HepG2 (cell line): Measurements from ENCODE around the gene CLEC16A. TPM values are rescaled to one million over a fixed set of nuclear protein-coding genes. Genes with fewer than 3 reads are reported as not detected.

Experiments
- DNMT1 ChIP-seq: sonication (generic); formaldehyde crosslinking; IDR thresholded peaks from 2 replicates; pipeline ENCODE4 v1.5.1; 2020; ENCODE audit warnings: mild to moderate bottlenecking, missing genetic modification reagents
- GTF3A ChIP-seq: sonication (generic); formaldehyde crosslinking; conservative IDR thresholded peaks from 2 replicates; pipeline ENCODE4 v1.4.0; 2020; ENCODE audit warnings: mild to moderate bottlenecking, missing genetic modification reagents
- HCFC1 ChIP-seq: fragments of 150-350 bp; IDR thresholded peaks from 2 replicates; pipeline ENCODE4 v1.6.1; 2014; ENCODE audit warnings: low read depth, low read length
- HNF4A ChIP-seq: sonication (generic); formaldehyde crosslinking; IDR thresholded peaks from 2 replicates; pipeline ENCODE4 v1.4.0; 2020; ENCODE audit warnings: missing genetic modification reagents
- HOXD1 ChIP-seq: sonication (generic); formaldehyde crosslinking; IDR thresholded peaks from 2 replicates; pipeline ENCODE4 v1.5.0; 2020; ENCODE audit warnings: missing genetic modification reagents
- IKZF4 ChIP-seq: sonication (generic); formaldehyde crosslinking; IDR thresholded peaks from 2 replicates; pipeline ENCODE4 v1.5.1; 2020; ENCODE audit warnings: borderline replicate concordance, mild to moderate bottlenecking, low read depth, missing genetic modification reagents; ENCODE audit errors: not compliant biosample characterization
- KAT7 ChIP-seq: IDR thresholded peaks from 2 replicates; pipeline ENCODE4 v1.6.1; 2018; ENCODE audit warnings: borderline replicate concordance, missing compliant biosample characterization
- MAZ ChIP-seq, 2 experiments: sonication (generic) in 1 of 2; formaldehyde crosslinking in 1 of 2; IDR thresholded peaks; 2 replicates each; pipeline versions ENCODE4 v1.5.0 to v1.6.1; 2012 to 2020; ENCODE audit warnings: low read depth in 2 of 2, mild to moderate bottlenecking in 2 of 2, borderline replicate concordance in 1 of 2, improper control_type of control experiment in 1 of 2, low read length in 1 of 2, missing genetic modification reagents in 1 of 2, moderate library complexity in 1 of 2
- PITX1 ChIP-seq: sonication (generic); formaldehyde crosslinking; IDR thresholded peaks from 2 replicates; pipeline ENCODE4 v1.5.1; 2020; ENCODE audit warnings: mild to moderate bottlenecking, missing genetic modification reagents
- RAD21 ChIP-seq: fragments of 450-650 bp; formaldehyde crosslinking; IDR thresholded peaks from 2 replicates; pipeline ENCODE4 v1.5.0; 2020; ENCODE audit warnings: mild to moderate bottlenecking
- SP1 ChIP-seq, 2 experiments: fragments of 450-650 bp in 1 of 2; sonication (generic) in 1 of 2; formaldehyde crosslinking in 1 of 2; IDR thresholded peaks; 2 replicates each; pipeline versions ENCODE4 v1.4.0 to v1.6.1; 2016 to 2020; ENCODE audit warnings: missing genetic modification reagents in 1 of 2
- ZNF547 ChIP-seq: sonication (generic); formaldehyde crosslinking; IDR thresholded peaks from 2 replicates; pipeline ENCODE4 v1.5.1; 2020; ENCODE audit warnings: mild to moderate bottlenecking, missing genetic modification reagents
- polyA plus RNA-seq, 8 experiments: library from polyadenylated mRNA; depleted of rRNA in 3 of 8; stranded (reverse) in 7 of 8; unstranded in 1 of 8; fragments of >200 nt; fragmentation: Illumina TruSeq in 4 of 8; extraction: Trizol in 4 of 8; gene quantifications; 2 replicates each; pipeline versions ENCODE4 v1.2.1 to v1.2.3, GENCODE V29; 2011 to 2016; ENCODE audit warnings: low read depth in 4 of 8, missing spikeins in 1 of 8, mixed read lengths in 1 of 8; ENCODE audit not compliant: insufficient read depth in 1 of 8
- total RNA-seq, 5 experiments: library from RNA; depleted of rRNA; stranded (reverse); fragments of >200 nt; fragmentation: Illumina TruSeq; extraction: Trizol; gene quantifications; 2 replicates each; pipeline ENCODE4 v1.2.3, GENCODE V29; 2016; ENCODE audit warnings: low read depth in 1 of 5
- TF ChIP-seq, protein P1 (sequence below): sonication (generic); formaldehyde crosslinking; IDR thresholded peaks from 2 replicates; pipeline ENCODE4 v1.4.0; 2020; ENCODE audit warnings: missing genetic modification reagents
- TF ChIP-seq, protein P2 (sequence below), 2 experiments: sonication (generic) in 1 of 2; formaldehyde crosslinking in 1 of 2; IDR thresholded peaks; 2 replicates each; pipeline versions ENCODE4 v1.4.0 to v1.6.1; 2018 to 2020; ENCODE audit warnings: missing genetic modification reagents in 2 of 2, borderline replicate concordance in 1 of 2, low read depth in 1 of 2, mild to moderate bottlenecking in 1 of 2, missing biosample characterization in 1 of 2
- TF ChIP-seq, protein P3 (sequence below): sonication (generic); formaldehyde crosslinking; IDR thresholded peaks from 2 replicates; pipeline ENCODE4 v1.5.1; 2020; ENCODE audit warnings: missing genetic modification reagents, mild to moderate bottlenecking, borderline replicate concordance
- TF ChIP-seq, protein P4 (sequence below): sonication (generic); formaldehyde crosslinking; IDR thresholded peaks from 2 replicates; pipeline ENCODE4 v1.4.0; 2020; ENCODE audit warnings: low read depth, mild to moderate bottlenecking, missing genetic modification reagents
- TF ChIP-seq, protein P5 (sequence below): IDR thresholded peaks from 2 replicates; pipeline ENCODE4 v1.6.1; 2016

The CLEC16A gene
- total and polyA plus RNA-seq, 2 of the 13 experiments (the other 11 are each of a cell fraction or from before 2014, with no cell fraction given) = 8.5 to 10.3 TPM

DNA sequence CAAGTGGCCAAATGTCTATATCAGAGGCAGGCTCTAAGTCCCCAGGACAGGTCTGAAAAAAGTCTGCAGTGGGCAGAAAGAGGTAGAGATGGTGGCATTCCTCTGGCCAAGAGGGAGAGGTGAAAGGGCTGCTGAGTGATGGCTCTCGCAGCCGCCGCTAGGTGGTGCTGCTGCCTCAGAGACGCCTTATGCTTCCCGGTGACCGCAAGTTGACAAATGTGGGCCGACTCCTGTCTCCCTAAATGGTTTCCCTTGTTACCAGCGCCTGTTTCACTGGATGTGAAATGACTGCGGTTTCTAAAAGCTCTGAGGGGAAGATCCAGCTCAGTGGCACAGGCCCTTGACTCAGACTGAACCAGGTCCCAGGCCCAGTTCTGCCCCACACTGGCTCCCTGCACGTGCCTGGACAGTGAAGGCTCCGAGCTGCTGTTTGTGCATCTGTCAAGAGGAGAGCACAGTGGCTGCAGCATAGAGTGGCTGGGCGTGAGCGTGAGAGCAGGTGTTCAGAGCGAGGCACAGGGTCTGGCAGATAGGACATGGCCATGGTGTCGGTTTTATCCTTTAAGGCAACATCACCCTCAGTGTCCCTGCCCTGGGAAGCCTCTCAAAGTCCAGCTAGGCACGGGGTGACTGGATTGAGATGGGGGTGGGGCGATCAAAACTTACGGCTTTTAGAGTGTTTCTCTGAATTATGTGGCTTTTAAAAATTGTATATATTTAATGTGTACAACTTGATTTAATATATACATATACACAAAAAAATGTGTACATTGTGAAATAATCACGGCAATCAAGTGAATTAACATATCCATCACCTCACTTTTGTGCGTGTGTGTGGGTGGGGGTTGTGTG lies 19.9 kb downstream of the CLEC16A start (continued):
- 0 out of 2 replicates have a peak, but pooled peaks have one; percentile 43 for TF ChIP-seq HOXD1 (CRISPR knock-in tag)
- TF ChIP-seq, protein P1, sequence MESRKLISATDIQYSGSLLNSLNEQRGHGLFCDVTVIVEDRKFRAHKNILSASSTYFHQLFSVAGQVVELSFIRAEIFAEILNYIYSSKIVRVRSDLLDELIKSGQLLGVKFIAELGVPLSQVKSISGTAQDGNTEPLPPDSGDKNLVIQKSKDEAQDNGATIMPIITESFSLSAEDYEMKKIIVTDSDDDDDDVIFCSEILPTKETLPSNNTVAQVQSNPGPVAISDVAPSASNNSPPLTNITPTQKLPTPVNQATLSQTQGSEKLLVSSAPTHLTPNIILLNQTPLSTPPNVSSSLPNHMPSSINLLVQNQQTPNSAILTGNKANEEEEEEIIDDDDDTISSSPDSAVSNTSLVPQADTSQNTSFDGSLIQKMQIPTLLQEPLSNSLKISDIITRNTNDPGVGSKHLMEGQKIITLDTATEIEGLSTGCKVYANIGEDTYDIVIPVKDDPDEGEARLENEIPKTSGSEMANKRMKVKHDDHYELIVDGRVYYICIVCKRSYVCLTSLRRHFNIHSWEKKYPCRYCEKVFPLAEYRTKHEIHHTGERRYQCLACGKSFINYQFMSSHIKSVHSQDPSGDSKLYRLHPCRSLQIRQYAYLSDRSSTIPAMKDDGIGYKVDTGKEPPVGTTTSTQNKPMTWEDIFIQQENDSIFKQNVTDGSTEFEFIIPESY (CRISPR knock-in tag) = peak; percentile 14; the same call in 1 of the 2 replicates
- TF ChIP-seq, protein P2, sequence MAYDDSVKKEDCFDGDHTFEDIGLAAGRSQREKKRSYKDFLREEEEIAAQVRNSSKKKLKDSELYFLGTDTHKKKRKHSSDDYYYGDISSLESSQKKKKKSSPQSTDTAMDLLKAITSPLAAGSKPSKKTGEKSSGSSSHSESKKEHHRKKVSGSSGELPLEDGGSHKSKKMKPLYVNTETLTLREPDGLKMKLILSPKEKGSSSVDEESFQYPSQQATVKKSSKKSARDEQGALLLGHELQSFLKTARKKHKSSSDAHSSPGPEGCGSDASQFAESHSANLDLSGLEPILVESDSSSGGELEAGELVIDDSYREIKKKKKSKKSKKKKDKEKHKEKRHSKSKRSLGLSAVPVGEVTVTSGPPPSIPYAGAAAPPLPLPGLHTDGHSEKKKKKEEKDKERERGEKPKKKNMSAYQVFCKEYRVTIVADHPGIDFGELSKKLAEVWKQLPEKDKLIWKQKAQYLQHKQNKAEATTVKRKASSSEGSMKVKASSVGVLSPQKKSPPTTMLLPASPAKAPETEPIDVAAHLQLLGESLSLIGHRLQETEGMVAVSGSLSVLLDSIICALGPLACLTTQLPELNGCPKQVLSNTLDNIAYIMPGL (CRISPR knock-in tag; IDR thresholded peaks at IDR 0.05; ENCODE audit: borderline replicate concordance in 1 of 2, low read depth in 1 of 2) = peak; percentile 78 to 81; a peak in 3 of 4 replicates
- TF ChIP-seq HCFC1 = peak; percentile 36; the same call in 1 of the 2 replicates
- peak; percentile 87 for TF ChIP-seq PITX1 (CRISPR knock-in tag)
- peak; percentile 66; the same call in 1 of the 2 replicates for TF ChIP-seq DNMT1
- peak; percentile 55; the same call in 1 of the 2 replicates for TF ChIP-seq KAT7 (CRISPR knock-in tag)
- TF ChIP-seq RAD21 (CRISPR knock-in tag) = peak; percentile 97
- peak; percentile 33; the same call in 1 of the 2 replicates for TF ChIP-seq HNF4A (CRISPR knock-in tag)
- TF ChIP-seq, protein P3, sequence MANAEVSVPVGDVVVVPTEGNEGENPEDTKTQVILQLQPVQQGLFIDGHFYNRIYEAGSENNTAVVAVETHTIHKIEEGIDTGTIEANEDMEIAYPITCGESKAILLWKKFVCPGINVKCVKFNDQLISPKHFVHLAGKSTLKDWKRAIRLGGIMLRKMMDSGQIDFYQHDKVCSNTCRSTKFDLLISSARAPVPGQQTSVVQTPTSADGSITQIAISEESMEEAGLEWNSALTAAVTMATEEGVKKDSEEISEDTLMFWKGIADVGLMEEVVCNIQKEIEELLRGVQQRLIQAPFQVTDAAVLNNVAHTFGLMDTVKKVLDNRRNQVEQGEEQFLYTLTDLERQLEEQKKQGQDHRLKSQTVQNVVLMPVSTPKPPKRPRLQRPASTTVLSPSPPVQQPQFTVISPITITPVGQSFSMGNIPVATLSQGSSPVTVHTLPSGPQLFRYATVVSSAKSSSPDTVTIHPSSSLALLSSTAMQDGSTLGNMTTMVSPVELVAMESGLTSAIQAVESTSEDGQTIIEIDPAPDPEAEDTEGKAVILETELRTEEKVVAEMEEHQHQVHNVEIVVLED (CRISPR knock-in tag) = peak; percentile 37; the same call in 1 of the 2 replicates
- TF ChIP-seq, protein P4, sequence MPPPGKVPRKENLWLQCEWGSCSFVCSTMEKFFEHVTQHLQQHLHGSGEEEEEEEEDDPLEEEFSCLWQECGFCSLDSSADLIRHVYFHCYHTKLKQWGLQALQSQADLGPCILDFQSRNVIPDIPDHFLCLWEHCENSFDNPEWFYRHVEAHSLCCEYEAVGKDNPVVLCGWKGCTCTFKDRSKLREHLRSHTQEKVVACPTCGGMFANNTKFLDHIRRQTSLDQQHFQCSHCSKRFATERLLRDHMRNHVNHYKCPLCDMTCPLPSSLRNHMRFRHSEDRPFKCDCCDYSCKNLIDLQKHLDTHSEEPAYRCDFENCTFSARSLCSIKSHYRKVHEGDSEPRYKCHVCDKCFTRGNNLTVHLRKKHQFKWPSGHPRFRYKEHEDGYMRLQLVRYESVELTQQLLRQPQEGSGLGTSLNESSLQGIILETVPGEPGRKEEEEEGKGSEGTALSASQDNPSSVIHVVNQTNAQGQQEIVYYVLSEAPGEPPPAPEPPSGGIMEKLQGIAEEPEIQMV (CRISPR knock-in tag) = peak; percentile 78; the same call in 1 of the 2 replicates
- peak; percentile 30; the same call in 1 of the 2 replicates for TF ChIP-seq MAZ (IDR thresholded peaks at IDR 0.05; ENCODE audit: borderline replicate concordance, low read depth, low read length)
- 0 out of 2 replicates have a peak, but pooled peaks have one; percentile 31 for TF ChIP-seq MAZ (CRISPR knock-in tag; IDR thresholded peaks at IDR 0.05; ENCODE audit: low read depth)
- 0 out of 2 replicates have a peak, but pooled peaks have one; percentile 45 for TF ChIP-seq GTF3A (CRISPR knock-in tag)
- TF ChIP-seq IKZF4 = no peak
- 0 out of 2 replicates have a peak, but pooled peaks have one; percentile 74 for TF ChIP-seq ZNF547 (CRISPR knock-in tag)
- TF ChIP-seq, protein P5, sequence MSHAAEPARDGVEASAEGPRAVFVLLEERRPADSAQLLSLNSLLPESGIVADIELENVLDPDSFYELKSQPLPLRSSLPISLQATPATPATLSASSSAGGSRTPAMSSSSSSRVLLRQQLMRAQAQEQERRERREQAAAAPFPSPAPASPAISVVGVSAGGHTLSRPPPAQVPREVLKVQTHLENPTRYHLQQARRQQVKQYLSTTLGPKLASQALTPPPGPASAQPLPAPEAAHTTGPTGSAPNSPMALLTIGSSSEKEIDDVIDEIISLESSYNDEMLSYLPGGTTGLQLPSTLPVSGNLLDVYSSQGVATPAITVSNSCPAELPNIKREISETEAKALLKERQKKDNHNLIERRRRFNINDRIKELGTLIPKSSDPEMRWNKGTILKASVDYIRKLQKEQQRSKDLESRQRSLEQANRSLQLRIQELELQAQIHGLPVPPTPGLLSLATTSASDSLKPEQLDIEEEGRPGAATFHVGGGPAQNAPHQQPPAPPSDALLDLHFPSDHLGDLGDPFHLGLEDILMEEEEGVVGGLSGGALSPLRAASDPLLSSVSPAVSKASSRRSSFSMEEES = peak; percentile 41; the same call in 1 of the 2 replicates
- TF ChIP-seq SP1 (IDR thresholded peaks at IDR 0.05) = no peak
- TF ChIP-seq SP1 (CRISPR knock-in tag; IDR thresholded peaks at IDR 0.05) = peak; percentile 7; the same call in 1 of the 2 replicates
